ENCODE results near the gene SRMS. TPM values are rescaled to one million over a fixed set of nuclear protein-coding genes. Genes with fewer than 3 reads are reported as not detected.

The SRMS gene
- total RNA-seq, 1 donor from 2014 or later = not detected

DNA sequence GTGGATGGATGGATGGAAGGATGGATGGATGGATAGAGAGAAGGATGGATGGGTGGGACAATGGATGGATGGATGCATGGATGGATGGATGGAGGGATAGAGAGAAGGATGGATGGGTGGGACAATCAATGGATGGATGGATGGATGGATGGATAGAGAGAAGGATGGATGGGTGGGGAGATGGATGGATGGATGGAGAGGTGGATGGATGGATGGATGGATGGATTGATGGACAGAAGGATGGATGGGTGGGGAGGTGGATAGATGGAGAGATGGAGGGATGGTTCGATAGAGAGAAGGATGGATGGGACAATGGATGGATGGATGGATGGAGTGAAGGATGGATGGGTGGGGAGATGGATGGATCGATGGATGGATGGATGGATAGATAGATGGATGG, 55.0 kb downstream of the SRMS start:
- Histone ChIP-seq H3K27me3 (ENCODE audit: low read depth) (peaks cover 57% of the 10 kb centered on the region), H3K4me3 (no peak overlapping the region), H3K4me1 (peaks cover 10% of the 10 kb centered on the region), H3K36me3 (no peaks in the 10 kb centered on the region), H3K9me3 (no peaks in the 10 kb centered on the region), H3K27ac (no peak overlapping the region)
- no peak for TF ChIP-seq CTCF (IDR thresholded peaks at IDR 0.05)
- no peak for DNase-seq
- intact Hi-C loops (cut with DNase I) = no loop called here
- ATAC-seq = no peak

DNA sequence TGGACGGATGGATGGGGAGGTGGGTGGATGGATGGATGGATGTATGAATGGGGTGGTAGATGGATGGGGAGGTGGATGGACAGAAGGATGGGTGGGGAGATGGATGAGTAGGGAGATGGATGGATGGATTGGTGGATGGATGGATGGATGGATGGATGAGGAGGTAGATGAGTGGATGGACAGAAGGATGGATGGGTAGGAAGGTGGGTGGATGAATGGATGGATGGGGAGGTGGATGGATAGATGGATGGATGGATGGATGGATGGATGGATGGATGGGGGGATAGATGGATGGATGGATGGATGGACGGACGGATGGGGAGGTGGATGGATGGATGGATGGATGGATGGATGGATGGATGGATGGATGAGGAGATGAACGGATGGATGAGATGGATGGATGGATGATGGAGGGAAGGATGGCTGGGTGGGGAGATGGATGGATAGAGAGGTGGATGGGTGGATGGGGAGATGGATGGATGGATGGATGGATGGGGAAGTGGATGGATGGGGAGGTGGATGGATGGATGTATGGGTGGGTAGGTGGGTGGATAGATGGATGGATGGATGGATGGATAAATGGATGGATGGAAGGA, 55.8 kb downstream of the SRMS start:
- no peak overlapping the region for H3K27ac ChIP-seq
- ATAC-seq = no peak
- H3K36me3 ChIP-seq = no peaks in the 10 kb centered on the region
- H3K4me3 ChIP-seq = no peak overlapping the region
- H3K27me3 ChIP-seq (ENCODE audit: low read depth) = peaks cover 54% of the 10 kb centered on the region
- no peak for TF ChIP-seq CTCF (IDR thresholded peaks at IDR 0.05)
- H3K9me3 ChIP-seq = no peaks in the 10 kb centered on the region
- intact Hi-C loops (cut with DNase I) = no loop called here
- no peak for DNase-seq
- peaks cover 8% of the 10 kb centered on the region for H3K4me1 ChIP-seq

GRCh38 chr20:63491078-63491477, 56.5 kb downstream of the SRMS start:
- peaks cover 2% of the 10 kb centered on the region for H3K4me1 ChIP-seq
- intact Hi-C loops (cut with DNase I) = no loop called here
- H3K27me3 ChIP-seq (ENCODE audit: low read depth) = peaks cover 50% of the 10 kb centered on the region
- no peak overlapping the region for H3K4me3 ChIP-seq
- no peaks in the 10 kb centered on the region for H3K36me3 ChIP-seq
- no peaks in the 10 kb centered on the region for H3K9me3 ChIP-seq
- DNase-seq = no peak
- H3K27ac ChIP-seq = no peak overlapping the region
- ATAC-seq = no peak
- TF ChIP-seq CTCF (IDR thresholded peaks at IDR 0.05) = no peak

Other genes starting within 250 kb of the SRMS start
- gene CHRNA4, start 186.4 kb downstream of the SRMS start, total RNA-seq = not detected
- gene KCNQ2, start 75.1 kb downstream of the SRMS start, total RNA-seq = not detected
- 0.77 TPM for gene EEF1A2, start 48.7 kb downstream of the SRMS start, total RNA-seq
- 305 TPM for gene PPDPF, start 27.0 kb downstream of the SRMS start, total RNA-seq
- gene PTK6, start 10.4 kb downstream of the SRMS start, total RNA-seq = 4.2 TPM
- 1.3 TPM for gene FNDC11, start 6.4 kb upstream of the SRMS start, total RNA-seq
- gene HELZ2, start 26.5 kb upstream of the SRMS start, total RNA-seq = 59.6 TPM
- gene GMEB2, start 79.4 kb upstream of the SRMS start, total RNA-seq = 9.7 TPM
- gene STMN3, start 105.7 kb upstream of the SRMS start, total RNA-seq = 12.1 TPM
- gene RTEL1, start 110.6 kb upstream of the SRMS start, total RNA-seq = 23.8 TPM
- gene TNFRSF6B, start 148.9 kb upstream of the SRMS start, total RNA-seq = 5.3 TPM
- gene ARFRP1, start 160.2 kb upstream of the SRMS start, total RNA-seq = 44.3 TPM
- gene ZGPAT, start 160.3 kb upstream of the SRMS start, total RNA-seq = 27.2 TPM
- 8.7 TPM for gene LIME1, start 188.9 kb upstream of the SRMS start, total RNA-seq
- 50.5 TPM for gene SLC2A4RG, start 192.0 kb upstream of the SRMS start, total RNA-seq